Immature natural killer cell (primary cell): Measurements from ENCODE around the gene CACNB2. TPM values are rescaled to one million over a fixed set of nuclear protein-coding genes. Genes with fewer than 3 reads are reported as not detected.
"Not testable (repeated sequence)": the region's sequence is repeated elsewhere in the genome, so short reads cannot be mapped to it uniquely, and the experiment has no call there.

Experiments
- DNase-seq, 3 donors: peaks; one replicate each; pipeline ENCODE4 v3.0.0; 2022; ENCODE audit warnings: mixed read lengths in 1 of 3
- H3K27ac Mint-ChIP-seq, 6 donors: one replicate each; pipeline ENCODE4 v1.8.0; 2020; ENCODE audit warnings: mixed read lengths in 6 of 6, mild to moderate bottlenecking in 5 of 6, inconsistent platforms in 4 of 6, moderate library complexity in 3 of 6
- H3K27me3 Mint-ChIP-seq, 3 donors: one replicate each; pipeline ENCODE4 v1.8.0; 2020 to 2021; ENCODE audit warnings: low read depth in 3 of 3, mild to moderate bottlenecking in 3 of 3, mixed read lengths in 3 of 3, moderate library complexity in 3 of 3, inconsistent platforms in 1 of 3
- H3K36me3 Mint-ChIP-seq, 3 donors: one replicate each; pipeline ENCODE4 v1.8.0; 2020; ENCODE audit warnings: mixed read lengths in 3 of 3, inconsistent platforms in 2 of 3, mild to moderate bottlenecking in 2 of 3
- H3K4me1 Mint-ChIP-seq, 2 donors: one replicate each; pipeline ENCODE4 v1.8.0; 2020; ENCODE audit warnings: inconsistent platforms in 2 of 2, mild to moderate bottlenecking in 2 of 2, mixed read lengths in 2 of 2, moderate library complexity in 1 of 2
- H3K4me3 Mint-ChIP-seq, 5 donors: one replicate each; pipeline ENCODE4 v1.8.0; 2020; ENCODE audit warnings: mild to moderate bottlenecking in 5 of 5, mixed read lengths in 5 of 5, inconsistent platforms in 3 of 5, moderate library complexity in 3 of 5
- H3K9me3 Mint-ChIP-seq, 6 donors: one replicate each; pipeline ENCODE4 v1.8.0; 2020; ENCODE audit warnings: mild to moderate bottlenecking in 6 of 6, mixed read lengths in 6 of 6, inconsistent platforms in 4 of 6, moderate library complexity in 3 of 6
- polyA plus RNA-seq, 3 donors: library from polyadenylated mRNA; unstranded; fragments of 300-500 nt; fragmentation: Illumina TruSeq; gene quantifications; one replicate each; pipeline ENCODE4 v1.2.3, GENCODE V29; 2021

CACNB2 gene
- polyA plus RNA-seq, 3 donors from 2014 or later: 0.21 TPM; not detected in 2

- Mint-ChIP-seq H3K27me3 (no peaks in the 10 kb centered on the region), H3K4me3 (no peak overlapping the region), H3K9me3 (no peaks in the 10 kb centered on the region), H3K36me3 (no peaks in the 10 kb centered on the region), H3K4me1 (no peaks in the 10 kb centered on the region), H3K27ac (no peak overlapping the region)
- DNase-seq: no peak
Observed at GRCh38 chr10:18561861-18562551, 421.8 kb downstream of the CACNB2 start.

GRCh38 chr10:18563003-18563726 is 422.9 kb downstream of the CACNB2 start:
- no peaks in the 10 kb centered on the region for H3K9me3 Mint-ChIP-seq
- no peak overlapping the region for H3K4me3 Mint-ChIP-seq
- H3K36me3 Mint-ChIP-seq: no peaks in the 10 kb centered on the region
- DNase-seq: no peak
- H3K27ac Mint-ChIP-seq: no peak overlapping the region
- no peaks in the 10 kb centered on the region for H3K4me1 Mint-ChIP-seq
- no peaks in the 10 kb centered on the region for H3K27me3 Mint-ChIP-seq

- Mint-ChIP-seq H3K27ac (no peak overlapping the region), H3K4me3 (no peak overlapping the region), H3K27me3 (no peaks in the 10 kb centered on the region), H3K36me3 (no peaks in the 10 kb centered on the region), H3K4me1 (no peaks in the 10 kb centered on the region), H3K9me3 (no peaks in the 10 kb centered on the region)
- DNase-seq: no peak
Observed at GRCh38 chr10:18565006-18565405, 424.8 kb downstream of the CACNB2 start.

GRCh38 chr10:18566177-18566576 is 426.0 kb downstream of the CACNB2 start:
- H3K36me3 Mint-ChIP-seq: no peaks in the 10 kb centered on the region
- H3K4me1 Mint-ChIP-seq: no peaks in the 10 kb centered on the region
- no peak overlapping the region for H3K4me3 Mint-ChIP-seq
- no peak overlapping the region for H3K27ac Mint-ChIP-seq
- H3K27me3 Mint-ChIP-seq: no peaks in the 10 kb centered on the region
- H3K9me3 Mint-ChIP-seq: no peaks in the 10 kb centered on the region
- no peak for DNase-seq

- no peaks in the 10 kb centered on the region for H3K9me3 Mint-ChIP-seq
- no peaks in the 10 kb centered on the region for H3K27me3 Mint-ChIP-seq
- H3K36me3 Mint-ChIP-seq: no peaks in the 10 kb centered on the region
- no peak overlapping the region for H3K4me3 Mint-ChIP-seq
- H3K4me1 Mint-ChIP-seq: no peaks in the 10 kb centered on the region
- no peak overlapping the region for H3K27ac Mint-ChIP-seq
- DNase-seq: no peak
Observed at GRCh38 chr10:18567343-18567856, 427.2 kb downstream of the CACNB2 start.

- peaks cover 3 to 14% (median 9%) of the 10 kb centered on the region in 3 donors for H3K36me3 Mint-ChIP-seq
- not testable (repeated sequence) for DNase-seq, H3K27me3 Mint-ChIP-seq, H3K9me3 Mint-ChIP-seq, H3K4me1 Mint-ChIP-seq, H3K27ac Mint-ChIP-seq, H3K4me3 Mint-ChIP-seq
Observed at GRCh38 chr10:18570386-18570785, 430.2 kb downstream of the CACNB2 start.

- Mint-ChIP-seq H3K4me3 (no peak overlapping the region), H3K36me3 (peaks cover 10 to 21% (median 16%) of the 10 kb centered on the region in 3 donors), H3K27me3 (no peaks in the 10 kb centered on the region), H3K27ac (no peak overlapping the region), H3K9me3 (peaks cover 0 to 4% (median 0%) of the 10 kb centered on the region in 6 donors), H3K4me1 (no peaks in the 10 kb centered on the region)
- no peak for DNase-seq
Observed at GRCh38 chr10:18571076-18571475, 430.9 kb downstream of the CACNB2 start.

GRCh38 chr10:18571780-18572179 is 431.6 kb downstream of the CACNB2 start:
- peaks cover 0 to 4% (median under 1%) of the 10 kb centered on the region in 6 donors for H3K9me3 Mint-ChIP-seq
- no peak for DNase-seq
- no peaks in the 10 kb centered on the region for H3K27me3 Mint-ChIP-seq
- no peak overlapping the region for H3K27ac Mint-ChIP-seq
- peaks cover 15 to 28% (median 22%) of the 10 kb centered on the region in 3 donors for H3K36me3 Mint-ChIP-seq
- no peak overlapping the region for H3K4me3 Mint-ChIP-seq
- H3K4me1 Mint-ChIP-seq: no peaks in the 10 kb centered on the region

- Mint-ChIP-seq H3K4me1 (no peaks in the 10 kb centered on the region), H3K9me3 (peaks cover 2 to 12% (median 7%) of the 10 kb centered on the region in 6 donors), H3K27ac (no peak overlapping the region), H3K27me3 (no peaks in the 10 kb centered on the region), H3K4me3 (no peak overlapping the region), H3K36me3 (peaks cover 27 to 39% (median 33%) of the 10 kb centered on the region in 3 donors)
- DNase-seq: no peak
Observed at GRCh38 chr10:18572959-18573561, 432.8 kb downstream of the CACNB2 start.

GRCh38 chr10:18576586-18576985 is 436.4 kb downstream of the CACNB2 start:
- Mint-ChIP-seq H3K27me3 (no peaks in the 10 kb centered on the region), H3K9me3 (peaks cover 4 to 18% (median 12%) of the 10 kb centered on the region in 6 donors), H3K36me3 (peaks cover 52 to 68% (median 65%) of the 10 kb centered on the region in 3 donors), H3K4me3 (no peak overlapping the region), H3K4me1 (no peaks in the 10 kb centered on the region), H3K27ac (no peak overlapping the region)
- no peak for DNase-seq

GRCh38 chr10:18577823-18578685 is 437.8 kb downstream of the CACNB2 start:
- DNase-seq: no peak
- H3K4me3 Mint-ChIP-seq: no peak overlapping the region
- H3K9me3 Mint-ChIP-seq: peaks cover 4 to 18% (median 12%) of the 10 kb centered on the region in 6 donors
- H3K27me3 Mint-ChIP-seq: peaks cover 0 to 2% (median 0%) of the 10 kb centered on the region in 3 donors
- peaks cover 6 to 12% of the 10 kb centered on the region in 2 donors for H3K4me1 Mint-ChIP-seq
- H3K36me3 Mint-ChIP-seq: peaks cover 58 to 81% (median 72%) of the 10 kb centered on the region in 3 donors
- H3K27ac Mint-ChIP-seq: no peak overlapping the region

GRCh38 chr10:18582803-18583202 is 442.6 kb downstream of the CACNB2 start:
- no peak for DNase-seq
- peaks cover 0 to 7% (median 5%) of the 10 kb centered on the region in 6 donors for H3K9me3 Mint-ChIP-seq
- H3K27me3 Mint-ChIP-seq: peaks cover 0 to 2% (median 0%) of the 10 kb centered on the region in 3 donors
- no peak overlapping the region for H3K4me3 Mint-ChIP-seq
- peaks cover 9 to 22% of the 10 kb centered on the region in 2 donors for H3K4me1 Mint-ChIP-seq
- peak overlapping the region in 1 of 6 donors; percentile 26 for H3K27ac Mint-ChIP-seq
- peaks cover 60 to 78% (median 74%) of the 10 kb centered on the region in 3 donors for H3K36me3 Mint-ChIP-seq

- Mint-ChIP-seq H3K27ac (peak overlapping the region in 2 of 6 donors; percentile 14 to 67), H3K4me3 (no peak overlapping the region)
- no peak for DNase-seq
Observed at GRCh38 chr10:18583575-18584270, 443.5 kb downstream of the CACNB2 start.

More at GRCh38 chr10:18583575-18584270, 443.5 kb downstream of the CACNB2 start:
- Mint-ChIP-seq H3K36me3 (peaks cover 54 to 72% (median 72%) of the 10 kb centered on the region in 3 donors), H3K9me3 (peaks cover 0 to under 1% (median under 1%) of the 10 kb centered on the region in 6 donors), H3K4me1 (peaks cover 9 to 22% of the 10 kb centered on the region in 2 donors), H3K27me3 (peaks cover 0 to 2% (median 0%) of the 10 kb centered on the region in 3 donors)
